H1 (cell line): ENCODE measurements around the gene MYD88.

Experiments
- MAFK ChIP-seq: IDR thresholded peaks from 2 replicates; pipeline ENCODE4 v1.6.1; 2012; ENCODE audit warnings: low read depth, mild to moderate bottlenecking, improper control_type of control experiment, low read length
- TEAD4 ChIP-seq: IDR thresholded peaks from 2 replicates; pipeline ENCODE4 v1.6.1; 2012; ENCODE audit warnings: low read depth, low read length, inconsistent platforms, mixed read lengths

DNA sequence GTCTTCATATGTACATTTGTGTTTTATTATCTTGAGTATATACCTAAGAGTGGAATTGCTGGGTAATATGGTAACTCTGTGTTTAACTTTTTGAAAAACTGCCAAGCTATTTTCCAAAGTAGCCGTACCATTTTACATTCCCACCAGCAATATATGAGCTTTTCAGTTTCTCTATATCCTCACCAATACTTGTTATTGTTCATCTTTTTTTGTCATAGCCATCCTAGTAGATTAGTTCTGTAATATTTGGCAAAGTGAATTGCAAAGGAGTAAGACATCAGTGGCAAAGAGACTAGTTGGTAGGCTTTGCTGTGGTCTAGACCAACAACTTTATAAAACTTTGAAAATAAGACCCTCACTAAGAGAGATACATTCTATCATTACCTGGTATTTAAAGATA is 48.3 kb downstream of the MYD88 start:
- no peak for TF ChIP-seq TEAD4
- TF ChIP-seq MAFK: no peak
